ENCODE measurements around the gene FAT1. TPM values are rescaled to one million over a fixed set of nuclear protein-coding genes. Genes with fewer than 3 reads are reported as not detected.

FAT1 gene
- total RNA-seq (2022; extraction: Qiagen RNA extraction; ENCODE audit: low read depth) = 131 to 191 TPM (median 153 TPM) in 5 replicates

DNA sequence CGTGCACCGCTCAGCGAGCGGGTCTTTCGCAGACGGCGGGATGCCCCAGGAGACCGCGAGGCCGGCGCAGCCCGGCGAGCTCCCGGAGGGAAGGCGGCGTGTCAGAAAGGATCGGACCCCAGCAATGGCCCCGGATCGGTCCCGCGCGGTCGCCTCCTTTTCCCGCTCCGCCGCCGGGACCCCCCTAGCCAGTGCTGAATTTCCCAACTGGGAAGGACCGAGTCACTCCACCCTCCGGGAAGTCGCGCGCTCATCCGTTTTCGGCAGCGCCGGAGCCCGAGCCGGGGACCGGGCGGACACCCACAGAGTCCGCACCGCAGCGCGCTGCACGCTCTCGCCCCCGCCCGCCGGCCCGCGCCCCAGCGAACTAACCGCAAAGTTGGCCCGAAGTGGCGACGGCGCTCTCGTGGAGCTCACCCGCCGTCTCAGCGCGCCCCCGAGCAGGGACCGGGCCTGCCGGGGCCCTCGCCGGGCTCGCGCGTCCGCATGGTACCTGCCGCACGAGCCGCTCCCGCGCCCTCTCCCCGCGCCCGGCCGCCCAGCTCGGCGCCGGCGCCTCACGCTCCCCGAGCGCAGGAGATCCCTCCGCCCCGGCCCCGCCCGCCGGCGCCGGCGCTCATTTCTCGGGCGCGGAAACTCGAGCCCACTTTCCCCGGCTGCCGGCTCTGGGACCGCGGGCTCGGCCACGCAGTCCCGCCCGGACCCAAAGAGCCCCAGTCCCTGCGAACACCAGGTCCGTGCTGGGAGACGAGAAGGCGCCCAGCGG is at the start of gene FAT1:
TSS of gene FAT1 (minus strand) at position 565 of the 766 bp plus-strand sequence. CDS start 14,029 bp downstream, outside the sequence.

DNA sequence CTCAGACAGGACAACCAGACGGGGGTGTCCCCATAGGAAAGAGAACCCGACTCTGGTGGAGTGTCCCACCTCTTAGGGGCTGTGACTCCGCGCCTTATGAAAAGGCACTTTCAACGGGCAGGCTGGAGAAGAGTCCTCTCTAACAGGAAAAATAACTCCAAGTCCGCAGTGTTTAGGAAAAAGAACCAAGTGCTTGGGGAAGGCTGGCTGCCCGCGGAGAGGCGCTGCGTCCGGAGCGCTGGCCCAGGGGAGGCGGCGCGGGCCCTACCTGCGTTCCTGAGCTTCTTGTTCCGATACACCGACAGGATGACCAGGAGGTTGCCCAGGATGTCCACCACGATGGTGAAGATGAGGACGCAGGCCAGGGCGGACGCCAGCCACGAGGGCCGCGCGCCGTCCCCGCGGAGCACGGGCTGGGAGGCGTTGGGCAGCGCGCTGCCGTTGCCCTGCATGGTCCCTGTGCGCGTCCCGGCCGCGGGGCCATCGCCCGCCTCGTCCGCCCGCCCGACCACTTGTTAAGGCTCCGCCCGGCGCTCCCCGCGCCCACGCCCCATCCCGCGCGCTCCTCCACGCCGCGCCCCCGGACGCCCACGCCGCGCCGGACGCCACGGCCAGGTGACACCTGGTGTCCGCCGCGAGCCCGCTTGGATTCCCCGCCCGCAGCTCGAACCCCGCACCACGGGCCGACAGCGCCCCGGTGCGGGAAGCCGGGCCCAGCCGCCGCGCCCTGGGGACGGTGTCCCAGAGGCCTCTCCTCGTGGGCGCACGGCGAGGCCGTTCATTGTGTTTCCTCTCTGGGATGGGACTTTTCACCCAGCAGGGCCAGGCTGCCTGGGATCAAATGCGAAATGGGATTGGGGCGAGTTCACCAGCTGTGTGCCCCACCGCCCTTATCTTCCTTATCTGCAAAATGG is 168.5 kb downstream of the FAT1 start, which contains the start of gene MTNR1A:
TSS of gene MTNR1A (minus strand) at position 654 of the 914 bp plus-strand sequence. CDS start at position 452, 202 bp downstream.

Other genes starting within 250 kb of the FAT1 start
- 0.21 to 0.91 TPM (median 0.43 TPM) in 5 replicates for gene MTNR1A, start 168.3 kb downstream of the FAT1 start, total RNA-seq (2022; extraction: Qiagen RNA extraction; ENCODE audit: low read depth)